ENCODE measurements around the gene TCF21. TPM values are rescaled to one million over a fixed set of nuclear protein-coding genes. Genes with fewer than 3 reads are reported as not detected.

TCF21 gene
- total and polyA plus RNA-seq, 2 of the 4 experiments (the other 2 are of a cell fraction) = 6.6 to 10.0 TPM

DNA sequence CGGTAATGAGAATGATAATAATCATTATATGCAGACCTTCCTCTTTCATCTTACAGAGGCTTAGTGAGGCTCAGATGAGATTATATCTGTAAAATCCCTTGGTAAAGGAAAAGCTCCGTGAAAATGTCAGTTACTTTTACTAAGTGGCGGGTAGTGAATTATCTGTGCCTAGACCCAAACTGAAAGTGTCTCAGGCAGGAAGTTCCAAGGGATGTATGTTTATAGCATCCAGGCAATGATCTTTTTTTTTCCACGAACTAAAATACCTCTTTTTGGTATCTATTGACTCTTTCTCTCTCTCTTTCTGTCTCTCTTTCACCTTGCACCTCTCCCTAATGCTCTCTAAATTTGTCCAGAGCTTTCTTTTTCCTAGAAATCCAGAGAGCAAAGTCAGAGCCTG lies 5.0 kb downstream of the TCF21 start:
- no peak overlapping the region for H3K4me3 ChIP-seq (ENCODE audit: insufficient read depth, low read depth, low read length)
- CTCF ChIA-PET = no interaction called here

More for the DNA sequence above, 5.0 kb downstream of the TCF21 start:
- POLR2A ChIA-PET (ENCODE audit: unreplicated experiment) = no interaction called here
- Histone ChIP-seq H3K4me2 (ENCODE audit: low read depth, low read length) (peak overlapping the region; percentile 33), H3K27me3 (ENCODE audit: control insufficient read depth, insufficient read depth, low read length) (no peaks in the 10 kb centered on the region), H2AFZ (replicated peaks; ENCODE audit: low read length, poor library complexity) (no peak overlapping the region), H2BK20ac (ENCODE audit: low read depth, low read length) (no peak overlapping the region), H3K36me3 (ENCODE audit: control insufficient read depth, insufficient read depth, low read length) (peaks cover 49% of the 10 kb centered on the region), H3K14ac (replicated peaks; ENCODE audit: low read depth, low read length) (no peak overlapping the region; the same call in 1 of the 2 replicates), H4K91ac (ENCODE audit: insufficient read depth, low read depth, low read length) (0 out of 2 replicates have a peak overlapping the region, but pooled peaks have one; percentile 24), H3K4ac (ENCODE audit: low read depth, low read length) (peak overlapping the region; percentile 46; the same call in 1 of the 2 replicates), H3K9me1 (ENCODE audit: insufficient read depth, low read length) (peaks cover 9% of the 10 kb centered on the region; the same call in 1 of the 2 replicates), H2BK5ac (ENCODE audit: low read depth, low read length, poor library complexity, severe bottlenecking) (no peak overlapping the region), H3K23ac (ENCODE audit: low read depth, low read length) (peak overlapping the region; percentile 78; the same call in 1 of the 2 replicates), H2BK120ac (ENCODE audit: low read depth, low read length) (no peak overlapping the region), H4K8ac (ENCODE audit: low read depth in 2 of 2, low read length in 2 of 2) (peak overlapping the region; percentile 15 to 42; a peak in 1 of 4 replicates), H3K56ac (ENCODE audit: extremely low read depth, insufficient read depth, low read length) (no peak overlapping the region), H3K9me3 (ENCODE audit: control insufficient read depth, insufficient read depth, low read length) (no peaks in the 10 kb centered on the region), H3K27ac (ENCODE audit: insufficient read depth, low read length) (peak overlapping the region; percentile 48; the same call in 1 of the 2 replicates), H4K20me1 (ENCODE audit: insufficient read depth, low read length) (peaks cover 37% of the 10 kb centered on the region), H4K5ac (ENCODE audit: low read depth, low read length) (no peak overlapping the region), H2BK15ac (ENCODE audit: low read depth, low read length) (no peak overlapping the region), H3K4me1 (ENCODE audit: control insufficient read depth, insufficient read depth, low read length) (peaks cover 13% of the 10 kb centered on the region), H2AK5ac (ENCODE audit: low read depth, low read length) (no peak overlapping the region; the same call in 1 of the 2 replicates), H2AK9ac (replicated peaks; ENCODE audit: low read depth, low read length, poor library complexity) (no peak overlapping the region), H3K9ac (ENCODE audit: low read depth, low read length) (peak overlapping the region; percentile 59), H3K18ac (ENCODE audit: low read depth, low read length) (peak overlapping the region; percentile 12; the same call in 1 of the 2 replicates), H3K79me1 (ENCODE audit: low read depth in 1 of 2, low read length in 2 of 2) (peaks cover 14 to 53% of the 10 kb centered on the region in 2 experiments)
- dilution Hi-C loops (cut with HindIII; ENCODE audit: low sequenced_read_pairs, unreplicated experiment) = loop anchor here (25.0 kb wide), 1 partner anchor 307 kb away; no protein-coding TSS in a partner anchor
- TF ChIP-seq SMC3 (IDR thresholded peaks at IDR 0.05; ENCODE audit: low read depth, low read length) (no peak), RFX5 (IDR thresholded peaks at IDR 0.05; ENCODE audit: low read depth, low read length) (no peak), NFE2L2 (IDR thresholded peaks at IDR 0.05; ENCODE audit: low read depth, low read length) (no peak), FOS (IDR thresholded peaks at IDR 0.05; ENCODE audit: low read depth, low read length) (no peak), BHLHE40 (IDR thresholded peaks at IDR 0.05; ENCODE audit: low read depth, low read length) (no peak), RCOR1 (IDR thresholded peaks at IDR 0.05; ENCODE audit: insufficient replicate concordance, low read length) (no peak), CHD1 (IDR thresholded peaks at IDR 0.05; ENCODE audit: low read depth, low read length) (no peak), MXI1 (IDR thresholded peaks at IDR 0.05; ENCODE audit: borderline replicate concordance, low read depth, low read length) (no peak), RAD21 (IDR thresholded peaks at IDR 0.05; ENCODE audit: low read length) (no peak)
- TF ChIP-seq, protein P1, sequence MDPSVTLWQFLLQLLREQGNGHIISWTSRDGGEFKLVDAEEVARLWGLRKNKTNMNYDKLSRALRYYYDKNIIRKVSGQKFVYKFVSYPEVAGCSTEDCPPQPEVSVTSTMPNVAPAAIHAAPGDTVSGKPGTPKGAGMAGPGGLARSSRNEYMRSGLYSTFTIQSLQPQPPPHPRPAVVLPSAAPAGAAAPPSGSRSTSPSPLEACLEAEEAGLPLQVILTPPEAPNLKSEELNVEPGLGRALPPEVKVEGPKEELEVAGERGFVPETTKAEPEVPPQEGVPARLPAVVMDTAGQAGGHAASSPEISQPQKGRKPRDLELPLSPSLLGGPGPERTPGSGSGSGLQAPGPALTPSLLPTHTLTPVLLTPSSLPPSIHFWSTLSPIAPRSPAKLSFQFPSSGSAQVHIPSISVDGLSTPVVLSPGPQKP (IDR thresholded peaks at IDR 0.05; ENCODE audit: borderline replicate concordance, low read depth, low read length) = no peak
- TF ChIP-seq, protein P2, sequence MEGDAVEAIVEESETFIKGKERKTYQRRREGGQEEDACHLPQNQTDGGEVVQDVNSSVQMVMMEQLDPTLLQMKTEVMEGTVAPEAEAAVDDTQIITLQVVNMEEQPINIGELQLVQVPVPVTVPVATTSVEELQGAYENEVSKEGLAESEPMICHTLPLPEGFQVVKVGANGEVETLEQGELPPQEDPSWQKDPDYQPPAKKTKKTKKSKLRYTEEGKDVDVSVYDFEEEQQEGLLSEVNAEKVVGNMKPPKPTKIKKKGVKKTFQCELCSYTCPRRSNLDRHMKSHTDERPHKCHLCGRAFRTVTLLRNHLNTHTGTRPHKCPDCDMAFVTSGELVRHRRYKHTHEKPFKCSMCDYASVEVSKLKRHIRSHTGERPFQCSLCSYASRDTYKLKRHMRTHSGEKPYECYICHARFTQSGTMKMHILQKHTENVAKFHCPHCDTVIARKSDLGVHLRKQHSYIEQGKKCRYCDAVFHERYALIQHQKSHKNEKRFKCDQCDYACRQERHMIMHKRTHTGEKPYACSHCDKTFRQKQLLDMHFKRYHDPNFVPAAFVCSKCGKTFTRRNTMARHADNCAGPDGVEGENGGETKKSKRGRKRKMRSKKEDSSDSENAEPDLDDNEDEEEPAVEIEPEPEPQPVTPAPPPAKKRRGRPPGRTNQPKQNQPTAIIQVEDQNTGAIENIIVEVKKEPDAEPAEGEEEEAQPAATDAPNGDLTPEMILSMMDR (conservative IDR thresholded peaks at IDR 0.05; ENCODE audit: low read depth, low read length) = no peak
- ATAC-seq (ENCODE audit: low read depth) (no peak), DNase-seq (no peak)
- BruUV-seq (replicated peaks) = no TSS peak
- in situ Hi-C loops (cut with MboI; ENCODE audit: low sequenced_read_pairs) = loop anchor here (25.0 kb wide), 1 partner anchor 282 kb away; no protein-coding TSS in a partner anchor
- WGBS, 2 experiments (ENCODE audit: extremely low coverage in 2 of 2, insufficient read length in 1 of 2) = 70% methylated on average over 2 of the region's 4 CpGs; no CpG with 5 or more reads in 1 of the 2 experiments
- intact Hi-C loops (cut with micrococcal nuclease) = loop anchor here (10.0 kb wide), 1 partner anchor 129 kb away; no protein-coding TSS in a partner anchor

All from IMR-90 (cell line).